ENCODE results near the gene TRIM43.
"Not testable (repeated sequence)": the region's sequence is repeated elsewhere in the genome, so short reads cannot be mapped to it uniquely, and the experiment has no call there.

TRIM43 gene

GRCh38 chr2:95648894-95649544, 57.2 kb downstream of the TRIM43 start:
- not testable (repeated sequence) for H3K4me1 ChIP-seq (ENCODE audit: insufficient read depth, low read length); H3K9me3 ChIP-seq (ENCODE audit: low read length); H3K27me3 ChIP-seq (ENCODE audit: insufficient read depth, low read length); H3K36me3 ChIP-seq (ENCODE audit: insufficient read depth, low read length); H3K4me3 ChIP-seq (ENCODE audit: low read length); H2AFZ ChIP-seq (ENCODE audit: low read depth, low read length)
